GM10266 (cell line): Measurements from ENCODE around the gene HDAC5.

Experiments
- DNase-seq: peaks from one replicate; pipeline ENCODE4 v3.0.0; 2012; ENCODE audit errors: extremely low spot score
- TF ChIP-seq, protein P1 (sequence below): IDR thresholded peaks from 2 replicates; pipeline ENCODE4 v1.5.1; 2012; ENCODE audit warnings: mild to moderate bottlenecking, low read depth; ENCODE audit not compliant: control insufficient read depth, insufficient read depth; ENCODE audit errors: missing control alignments

The HDAC5 gene

DNA sequence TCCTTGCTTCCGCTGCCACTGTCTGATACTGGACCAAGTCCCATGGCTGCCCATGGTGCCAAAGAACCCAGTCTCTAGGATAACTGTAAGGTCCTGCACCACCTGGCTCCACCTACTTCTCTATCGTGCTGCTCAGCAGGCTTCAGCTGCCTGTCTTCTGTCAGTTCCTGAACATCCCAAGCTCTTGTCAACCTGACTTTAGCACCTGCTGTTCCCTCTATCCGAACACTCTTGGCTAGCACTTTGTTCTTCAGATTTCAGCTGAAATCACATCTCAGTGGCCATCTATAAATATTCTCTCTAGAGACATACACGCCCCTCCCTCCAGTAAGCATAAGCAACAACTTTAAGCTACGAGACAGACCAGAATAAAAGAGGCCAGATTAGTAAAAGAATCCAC, 93.7 kb downstream of the HDAC5 start:
- TF ChIP-seq, protein P1, sequence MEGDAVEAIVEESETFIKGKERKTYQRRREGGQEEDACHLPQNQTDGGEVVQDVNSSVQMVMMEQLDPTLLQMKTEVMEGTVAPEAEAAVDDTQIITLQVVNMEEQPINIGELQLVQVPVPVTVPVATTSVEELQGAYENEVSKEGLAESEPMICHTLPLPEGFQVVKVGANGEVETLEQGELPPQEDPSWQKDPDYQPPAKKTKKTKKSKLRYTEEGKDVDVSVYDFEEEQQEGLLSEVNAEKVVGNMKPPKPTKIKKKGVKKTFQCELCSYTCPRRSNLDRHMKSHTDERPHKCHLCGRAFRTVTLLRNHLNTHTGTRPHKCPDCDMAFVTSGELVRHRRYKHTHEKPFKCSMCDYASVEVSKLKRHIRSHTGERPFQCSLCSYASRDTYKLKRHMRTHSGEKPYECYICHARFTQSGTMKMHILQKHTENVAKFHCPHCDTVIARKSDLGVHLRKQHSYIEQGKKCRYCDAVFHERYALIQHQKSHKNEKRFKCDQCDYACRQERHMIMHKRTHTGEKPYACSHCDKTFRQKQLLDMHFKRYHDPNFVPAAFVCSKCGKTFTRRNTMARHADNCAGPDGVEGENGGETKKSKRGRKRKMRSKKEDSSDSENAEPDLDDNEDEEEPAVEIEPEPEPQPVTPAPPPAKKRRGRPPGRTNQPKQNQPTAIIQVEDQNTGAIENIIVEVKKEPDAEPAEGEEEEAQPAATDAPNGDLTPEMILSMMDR: no peak
- DNase-seq: no peak
